KBM-7 (cell line): ENCODE measurements around the gene USP3.
"Not testable (repeated sequence)": the region's sequence is repeated elsewhere in the genome, so short reads cannot be mapped to it uniquely, and the experiment has no call there.

Experiments
- DNase-seq: peaks from one replicate; pipeline ENCODE4 v3.0.0-alpha.2; 2015
- in situ Hi-C: fragments of 300-500 bp; cut with MboI; formaldehyde crosslinking; loops from 2 replicates; pipeline ENCODE4 v1.14.3; 2020; ENCODE audit warnings: low sequenced_read_pairs, low pct_unique_long_range_greater_than_20kb, mixed read lengths

Gene USP3

DNA sequence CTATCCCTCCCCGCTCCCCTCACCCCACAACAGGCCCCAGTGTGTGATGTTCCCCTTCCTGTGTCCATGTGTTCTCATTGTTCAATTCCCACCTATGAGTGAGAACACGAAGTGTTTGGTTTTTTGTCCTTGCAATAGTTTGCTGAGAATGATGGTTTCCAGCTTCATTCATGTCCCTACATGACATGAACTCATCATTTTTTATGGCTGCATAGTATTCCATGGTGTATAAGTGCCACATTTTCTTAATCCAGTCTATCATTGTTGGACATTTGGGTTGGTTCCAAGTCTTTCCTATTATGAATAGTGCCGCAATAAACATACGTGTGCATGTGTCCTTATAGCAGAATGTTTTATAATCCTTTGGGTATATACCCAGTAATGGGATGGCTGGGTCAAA is 112.8 kb downstream of the USP3 start:
- not testable (repeated sequence) for DNase-seq
- in situ Hi-C loops: loop anchor here (25.0 kb wide), 1 partner anchor 445 kb away; no protein-coding TSS in a partner anchor

GRCh38 chr15:63617627-63618026 is 113.2 kb downstream of the USP3 start:
- DNase-seq: not testable (repeated sequence)
- in situ Hi-C loops: loop anchor here (25.0 kb wide), 1 partner anchor 445 kb away; no protein-coding TSS in a partner anchor

- DNase-seq: not testable (repeated sequence)
- in situ Hi-C loops: loop anchor here (25.0 kb wide), 1 partner anchor 442 kb away; no protein-coding TSS in a partner anchor
These were observed 116.4 kb downstream of the USP3 start for GRCh38 chr15:63620760-63621159.

GRCh38 chr15:63623232-63623969 is 119.0 kb downstream of the USP3 start:
- no peak for DNase-seq
- in situ Hi-C loops: loop anchor here (25.0 kb wide), 1 partner anchor 439 kb away; no protein-coding TSS in a partner anchor

DNA sequence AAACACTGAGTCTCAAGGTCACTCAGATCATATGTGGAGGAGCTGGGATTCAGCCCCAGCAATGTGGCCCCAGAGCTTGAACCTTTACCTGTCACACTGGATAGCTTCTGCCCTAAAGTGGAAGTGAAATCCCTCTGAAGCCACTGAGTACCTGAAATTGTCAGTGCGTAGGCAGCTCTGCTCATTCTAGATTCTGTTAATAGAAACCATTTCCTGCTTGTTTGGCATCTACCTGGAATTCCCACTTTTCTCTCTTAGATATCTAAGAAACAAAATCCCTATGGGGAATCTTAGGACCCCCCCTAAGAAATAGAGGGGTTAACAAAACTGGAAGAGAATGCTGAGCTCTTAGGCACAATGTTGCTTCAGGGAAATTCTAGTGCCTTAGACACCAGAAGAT is 122.6 kb downstream of the USP3 start:
- in situ Hi-C loops: no loop called here
- DNase-seq: no peak

DNA sequence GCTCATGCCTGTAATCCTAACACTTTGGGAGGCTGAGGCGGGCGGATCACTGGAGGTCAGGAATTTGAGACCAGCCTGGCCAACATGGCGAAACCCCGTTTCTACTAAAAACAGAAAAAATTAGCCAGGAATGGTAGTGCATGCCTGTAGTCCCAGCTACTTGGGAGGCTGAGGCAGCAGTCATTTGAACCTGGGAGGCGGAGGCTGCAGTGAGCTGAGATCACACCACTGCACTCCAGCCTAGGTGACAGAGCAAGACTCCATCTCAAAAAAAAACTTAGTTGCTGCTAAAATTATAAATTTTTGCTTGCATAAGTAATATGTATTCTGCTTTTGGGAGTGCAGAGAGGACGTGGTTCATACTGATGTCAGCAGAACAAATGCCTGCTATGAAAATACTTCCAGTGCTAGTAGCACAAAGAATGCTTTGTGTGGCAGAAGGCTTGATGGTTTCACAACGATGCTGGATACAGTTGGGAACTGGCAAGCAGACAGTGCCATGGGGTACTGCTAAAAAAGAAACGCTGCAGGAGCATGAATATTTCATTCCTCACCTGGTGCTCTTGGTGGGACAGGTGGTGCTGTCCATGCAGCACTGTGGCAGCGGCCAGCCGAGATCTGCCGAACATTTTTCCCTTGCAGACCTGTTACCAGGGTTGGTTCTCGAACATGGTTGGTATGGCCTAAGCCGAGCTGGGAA is 123.9 kb downstream of the USP3 start:
- in situ Hi-C loops: no loop called here
- DNase-seq: no peak

- in situ Hi-C loops: no loop called here
- DNase-seq: no peak
These were observed 125.8 kb downstream of the USP3 start for GRCh38 chr15:63630036-63630751.

GRCh38 chr15:63633312-63633711 is 128.9 kb downstream of the USP3 start:
- in situ Hi-C loops: no loop called here

DNA sequence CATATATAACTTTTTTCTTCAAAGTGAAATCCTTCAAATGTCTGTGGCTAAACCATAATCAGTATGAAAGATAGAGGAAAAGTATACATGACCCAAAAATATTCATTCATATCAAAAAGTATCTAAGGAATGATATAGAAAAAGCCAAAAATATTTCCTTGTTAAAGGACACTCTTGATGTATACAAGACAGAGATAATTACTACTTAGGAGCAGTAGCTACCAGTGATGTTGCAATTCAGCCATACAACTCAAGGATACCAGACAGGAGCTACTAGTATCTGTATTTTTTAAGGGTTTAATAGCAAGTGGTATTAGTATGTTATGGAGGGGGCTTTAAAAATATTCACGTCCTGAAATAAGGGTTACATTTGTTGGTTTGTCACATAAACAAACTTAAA is 129.8 kb downstream of the USP3 start:
- in situ Hi-C loops: no loop called here

More at GRCh38 chr15:63633312-63633711, 128.9 kb downstream of the USP3 start:
- no peak for DNase-seq

DNA sequence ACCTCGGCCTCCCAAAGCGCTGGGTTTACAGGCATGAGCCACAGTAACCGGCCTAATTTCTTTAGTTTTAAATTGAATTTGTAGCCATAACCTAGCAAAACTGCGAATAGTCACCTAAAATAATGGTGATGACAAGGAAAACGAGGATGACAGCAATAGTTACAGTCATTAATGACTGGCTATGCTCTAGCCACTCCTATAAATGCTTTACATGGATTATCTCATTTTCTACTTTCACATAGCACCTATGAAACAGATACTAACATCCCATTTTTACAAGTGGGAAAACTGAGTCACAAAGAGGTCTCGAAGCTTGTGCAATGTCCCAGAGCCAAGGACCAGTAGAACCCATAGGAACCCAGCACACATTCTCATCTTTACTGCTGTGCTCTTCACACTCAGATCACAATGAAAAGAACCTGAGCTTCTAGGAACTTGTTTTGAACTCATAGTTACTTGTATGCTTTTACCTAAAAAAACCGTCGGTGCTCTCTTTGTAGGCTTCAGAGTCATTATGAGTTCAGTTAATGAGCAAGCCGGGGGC is 132.2 kb downstream of the USP3 start:
- in situ Hi-C loops: no loop called here
- no peak for DNase-seq

More for the DNA sequence above, 129.8 kb downstream of the USP3 start:
- DNase-seq: no peak

- in situ Hi-C loops: no loop called here
- DNase-seq: no peak
These were observed 134.4 kb downstream of the USP3 start for GRCh38 chr15:63638839-63639238.

- no peak for DNase-seq
- in situ Hi-C loops: no loop called here
These were observed 135.8 kb downstream of the USP3 start for GRCh38 chr15:63640146-63640545.
